ENCODE measurements around the gene SH2D1A. TPM values are rescaled to one million over a fixed set of nuclear protein-coding genes. Genes with fewer than 3 reads are reported as not detected.

Gene SH2D1A
- total and polyA plus RNA-seq, 8 donors = 0.35 to 4.1 (median 1.7) TPM; not detected in 4

GRCh38 chrX:124348182-124348581 lies 1.8 kb downstream of the SH2D1A start:
- Histone ChIP-seq H3K27ac (no peak overlapping the region), H3K4me3 (no peak overlapping the region), H3K36me3 (no peaks in the 10 kb centered on the region), H3K4me1 (no peaks in the 10 kb centered on the region), H3K9me3 (no peaks in the 10 kb centered on the region), H3K27me3 (no peaks in the 10 kb centered on the region)
- intact Hi-C loops (cut with DNase I; ENCODE audit: low total_unique reads) = no loop called here
- WGBS, 5 donors = 50 to 71% (median 60%) methylated on average over 5 of the region's 5 CpGs
- DNase-seq = no peak
- TF ChIP-seq POLR2A (IDR thresholded peaks at IDR 0.05) = no peak
- TF ChIP-seq CTCF (IDR thresholded peaks at IDR 0.05) = no peak
- no peak for TF ChIP-seq POLR2AphosphoS5 (IDR thresholded peaks at IDR 0.05)
- TF ChIP-seq EP300 (IDR thresholded peaks at IDR 0.05) = no peak

GRCh38 chrX:124348885-124349453 lies 2.6 kb downstream of the SH2D1A start:
- Histone ChIP-seq H3K27ac (no peak overlapping the region), H3K4me3 (no peak overlapping the region), H3K4me1 (no peaks in the 10 kb centered on the region), H3K9me3 (no peaks in the 10 kb centered on the region), H3K27me3 (no peaks in the 10 kb centered on the region), H3K36me3 (no peaks in the 10 kb centered on the region)
- 83 to 94% (median 88%) methylated on average over 6 of the region's 6 CpGs for WGBS, 5 donors
- no peak for DNase-seq
- TF ChIP-seq EP300 (IDR thresholded peaks at IDR 0.05) = no peak
- no peak for TF ChIP-seq POLR2A (IDR thresholded peaks at IDR 0.05)
- no peak for TF ChIP-seq POLR2AphosphoS5 (IDR thresholded peaks at IDR 0.05)
- TF ChIP-seq CTCF (IDR thresholded peaks at IDR 0.05) = no peak
- intact Hi-C loops (cut with DNase I; ENCODE audit: low total_unique reads) = no loop called here

GRCh38 chrX:124354648-124355047 lies 8.3 kb downstream of the SH2D1A start:
- H3K9me3 ChIP-seq = no peaks in the 10 kb centered on the region
- H3K4me1 ChIP-seq = no peaks in the 10 kb centered on the region
- no peak for DNase-seq
- H3K36me3 ChIP-seq = no peaks in the 10 kb centered on the region
- TF ChIP-seq POLR2A (IDR thresholded peaks at IDR 0.05) = no peak
- TF ChIP-seq EP300 (IDR thresholded peaks at IDR 0.05) = no peak
- TF ChIP-seq CTCF (IDR thresholded peaks at IDR 0.05) = no peak
- TF ChIP-seq POLR2AphosphoS5 (IDR thresholded peaks at IDR 0.05) = no peak
- intact Hi-C loops (cut with DNase I; ENCODE audit: low total_unique reads) = no loop called here
- WGBS, 5 donors = 36 to 63% (median 52%) methylated on average over 2 of the region's 2 CpGs
- no peak overlapping the region for H3K4me3 ChIP-seq
- no peak overlapping the region for H3K27ac ChIP-seq
- no peaks in the 10 kb centered on the region for H3K27me3 ChIP-seq

- TF ChIP-seq EP300 (IDR thresholded peaks at IDR 0.05) = no peak
- TF ChIP-seq POLR2A (IDR thresholded peaks at IDR 0.05) = no peak
- TF ChIP-seq POLR2AphosphoS5 (IDR thresholded peaks at IDR 0.05) = no peak
- TF ChIP-seq CTCF (IDR thresholded peaks at IDR 0.05) = no peak
- Histone ChIP-seq H3K9me3 (no peaks in the 10 kb centered on the region), H3K27ac (no peak overlapping the region), H3K36me3 (no peaks in the 10 kb centered on the region), H3K4me1 (no peaks in the 10 kb centered on the region), H3K4me3 (no peak overlapping the region), H3K27me3 (no peaks in the 10 kb centered on the region)
- no peak for DNase-seq
- intact Hi-C loops (cut with DNase I; ENCODE audit: low total_unique reads) = no loop called here
- 37 to 53% (median 42%) methylated on average over 3 of the region's 3 CpGs for WGBS, 5 donors
Observed at GRCh38 chrX:124358800-124359383, 12.5 kb downstream of the SH2D1A start.
